Endothelial cell of umbilical vein (primary cell): Measurements from ENCODE around the gene HIVEP3. TPM values are rescaled to one million over a fixed set of nuclear protein-coding genes. Genes with fewer than 3 reads are reported as not detected.

Experiments used
- BruUV-seq: library from RNA; stranded (reverse); fragments of 400-500 nt; replicated peaks from 2 replicates; lab custom pipeline; 2021; lab: Mats Ljungman, UMichigan
- CTCF ChIA-PET: fragments of 300-600, 350-600 bp; sonication (Branson Sonifier 250); formaldehyde crosslinking; loops from one replicate; lab custom pipeline; 2021; ENCODE audit warnings: antibody characterized with exemption, inconsistent platforms; lab: Charles Lee
- POLR2A ChIA-PET: fragments of 300-600, 350-600 bp; sonication (Branson Sonifier 250); formaldehyde crosslinking; loops from one replicate; lab custom pipeline; 2021; ENCODE audit warnings: antibody characterized with exemption, inconsistent platforms; lab: Charles Lee
- DNase-seq: peaks from one replicate; pipeline ENCODE4 v3.0.0-alpha.2; 2011; ENCODE audit warnings: low read depth, low spot score
- FAIRE-seq: peaks from 2 replicates; lab custom pipeline; 2011; peaks lifted over from hg19 to GRCh38; lab: Jason Lieb, UNC
- H2AFZ ChIP-seq: 2 replicates; pipeline ENCODE4 v1.6.0; 2012; ENCODE audit warnings: low read depth, low read length, control low read depth, inconsistent platforms
- H3K27ac ChIP-seq: 2 replicates; pipeline ENCODE4 v1.5.1; 2011; ENCODE audit warnings: low read depth, mild to moderate bottlenecking, control low read depth, low read length, moderate library complexity; ENCODE audit not compliant: insufficient read depth
- H3K27me3 ChIP-seq, 2 experiments: 2 replicates each; pipeline versions ENCODE4 v1.6.0 to v1.6.1; 2011; ENCODE audit warnings: low read length in 2 of 2, mixed read lengths in 1 of 2; ENCODE audit not compliant: control insufficient read depth in 2 of 2, insufficient read depth in 2 of 2
- H3K36me3 ChIP-seq, 2 experiments: 2 replicates in 1 of 2; 3 replicates in 1 of 2; pipeline ENCODE4 v1.5.1; 2011; ENCODE audit warnings: low read length in 2 of 2, mild to moderate bottlenecking in 1 of 2, moderate library complexity in 1 of 2; ENCODE audit not compliant: control insufficient read depth in 2 of 2, insufficient read depth in 2 of 2; ENCODE audit errors: extremely low read depth in 1 of 2
- H3K4me1 ChIP-seq: 3 replicates; pipeline ENCODE4 v1.5.1; 2011; ENCODE audit warnings: mild to moderate bottlenecking, low read length; ENCODE audit not compliant: control insufficient read depth, insufficient read depth; ENCODE audit errors: extremely low read depth
- H3K4me2 ChIP-seq: 2 replicates; pipeline ENCODE4 v1.6.1; 2011; ENCODE audit warnings: low read length, control low read depth, mixed read lengths; ENCODE audit not compliant: insufficient read depth
- H3K4me3 ChIP-seq, 3 experiments: fragments of 200-600 bp in 1 of 3; sonication (generic), shearing (Covaris generic) in 1 of 3; replicated peaks in 1 of 3; 2 replicates each; pipeline ENCODE4 v1.5.1; 2011 to 2016; ENCODE audit warnings: control low read depth in 3 of 3, low read length in 3 of 3, mild to moderate bottlenecking in 2 of 3, inconsistent platforms in 1 of 3, low read depth in 1 of 3, moderate library complexity in 1 of 3; ENCODE audit not compliant: insufficient read depth in 1 of 3
- H3K79me2 ChIP-seq: 2 replicates; pipeline ENCODE4 v1.6.0; 2012; ENCODE audit warnings: low read length, inconsistent platforms; ENCODE audit not compliant: control insufficient read depth, insufficient read depth
- H3K9ac ChIP-seq: replicated peaks from 2 replicates; pipeline ENCODE3; 2011; ENCODE audit warnings: low read length, control low read depth; ENCODE audit not compliant: insufficient read depth; ENCODE audit errors: extremely low read depth
- H3K9me1 ChIP-seq: replicated peaks from 3 replicates; pipeline ENCODE4 v1.6.0; 2011; ENCODE audit warnings: mild to moderate bottlenecking, low read length; ENCODE audit not compliant: control insufficient read depth, insufficient read depth; ENCODE audit errors: extremely low read depth
- H3K9me3 ChIP-seq: replicated peaks from 2 replicates; pipeline ENCODE4 v1.5.1; 2012; ENCODE audit warnings: low read length, inconsistent platforms; ENCODE audit not compliant: control insufficient read depth, insufficient read depth
- H4K20me1 ChIP-seq: replicated peaks from 2 replicates; pipeline ENCODE3; 2011; ENCODE audit warnings: mild to moderate bottlenecking, low read length; ENCODE audit not compliant: control insufficient read depth, insufficient read depth; ENCODE audit errors: extremely low read depth
- CTCF ChIP-seq, 2 donors: IDR thresholded peaks; 1 replicate in 1 of 2; 2 replicates in 1 of 2; pipeline ENCODE4 v1.5.1; 2011; ENCODE audit warnings: low read length in 2 of 2, mild to moderate bottlenecking in 2 of 2, moderate library complexity in 2 of 2, control low read depth in 1 of 2, inconsistent platforms in 1 of 2, low read depth in 1 of 2; ENCODE audit not compliant: insufficient read depth in 1 of 2; ENCODE audit errors: extremely low read depth in 1 of 2
- EZH2 ChIP-seq: IDR thresholded peaks from 2 replicates; pipeline ENCODE4 v1.6.1; 2012; ENCODE audit warnings: borderline replicate concordance, low read depth, mild to moderate bottlenecking, moderate library complexity, low read length, inconsistent platforms; ENCODE audit not compliant: severe bottlenecking
- FOS ChIP-seq: IDR thresholded peaks from 2 replicates; pipeline ENCODE4 v1.6.1; 2011; ENCODE audit warnings: mild to moderate bottlenecking, low read length, moderate library complexity, borderline replicate concordance; ENCODE audit not compliant: insufficient read depth
- GATA2 ChIP-seq: IDR thresholded peaks from 2 replicates; pipeline ENCODE4 v1.7.0; 2011; ENCODE audit warnings: low read depth, mild to moderate bottlenecking, moderate library complexity, mixed read lengths, low read length; ENCODE audit not compliant: insufficient read length, insufficient read depth
- JUN ChIP-seq: IDR thresholded peaks from 2 replicates; pipeline ENCODE4 v1.6.1; 2011; ENCODE audit warnings: borderline replicate concordance, low read depth; ENCODE audit not compliant: insufficient read length, insufficient read depth
- MAX ChIP-seq: IDR thresholded peaks from 2 replicates; pipeline ENCODE4 v1.6.1; 2011; ENCODE audit not compliant: insufficient read depth, insufficient read length
- MYC ChIP-seq: IDR thresholded peaks from one replicate; pipeline ENCODE4 v1.6.1; 2011; ENCODE audit warnings: mild to moderate bottlenecking, low read depth, low read length
- POLR2A ChIP-seq: IDR thresholded peaks from 2 replicates; pipeline ENCODE4 v1.6.1; 2012; ENCODE audit warnings: low read depth, mild to moderate bottlenecking, control low read depth, low read length
- POLR2AphosphoS5 ChIP-seq: IDR thresholded peaks from 2 replicates; pipeline ENCODE4 v1.6.1; 2012; ENCODE audit warnings: low read depth, mild to moderate bottlenecking, control low read depth, low read length, moderate library complexity; ENCODE audit not compliant: insufficient read depth
- dilution Hi-C: fragments of 300-500 bp; cut with MboI; formaldehyde crosslinking; loops from one replicate; pipeline ENCODE4 v1.15.0; 2019; ENCODE audit warnings: low sequenced_read_pairs; ENCODE audit not compliant: extremely low pct_ligation_motif_present
- intact Hi-C: fragments of 100-400 bp; cut with micrococcal nuclease; formaldehyde crosslinking; loops from one replicate; pipeline ENCODE4 v1.10.0; 2022
- polyA plus RNA-seq, 4 experiments: library from polyadenylated mRNA; depleted of rRNA in 3 of 4; stranded (reverse) in 3 of 4; unstranded in 1 of 4; fragments of >200 nt; gene quantifications; 2 replicates each; pipeline versions ENCODE4 v1.2.1 to v1.2.3, GENCODE V29; 2011 to 2012; ENCODE audit warnings: missing spikeins in 1 of 4
- total RNA-seq: library from RNA; stranded (reverse); gene quantifications from 2 replicates; pipeline ENCODE4 v1.2.3, GENCODE V29; 2021

The HIVEP3 gene
- total and polyA plus RNA-seq, 2 donors (not counting 3 experiments of a cell fraction or from before 2014, with no cell fraction given), result 3.4 to 4.0 TPM

GRCh38 chr1:41880950-41881885 lies 37.5 kb downstream of the HIVEP3 start:
- no peak for FAIRE-seq

GRCh38 chr1:41880261-41880660 lies 38.5 kb downstream of the HIVEP3 start:
- POLR2A ChIA-PET, result no interaction called here
- dilution Hi-C loops, result no loop called here
- intact Hi-C loops, result no loop called here
- Histone ChIP-seq H3K9me3 (no peaks in the 10 kb centered on the region), H2AFZ (no peak overlapping the region), H4K20me1 (no peaks in the 10 kb centered on the region), H3K4me1 (no peaks in the 10 kb centered on the region), H3K4me2 (no peak overlapping the region), H3K27me3 (no peaks in the 10 kb centered on the region), H3K36me3 (no peaks in the 10 kb centered on the region), H3K4me3 (no peak overlapping the region), H3K9me1 (no peaks in the 10 kb centered on the region), H3K27ac (no peak overlapping the region), H3K79me2 (no peaks in the 10 kb centered on the region), H3K9ac (no peak overlapping the region)
- no TSS peak for BruUV-seq
- CTCF ChIA-PET, result no interaction called here
- TF ChIP-seq MYC (no peak), POLR2AphosphoS5 (no peak), GATA2 (no peak), MAX (no peak), JUN (no peak), EZH2 (no peak), POLR2A (no peak), FOS (no peak), CTCF (IDR thresholded peaks at IDR 0.05; ENCODE audit: extremely low read depth in 1 of 2, insufficient read depth in 1 of 2, low read depth in 1 of 2, low read length in 2 of 2) (no peak)
- FAIRE-seq (no peak), DNase-seq (no peak)

More at GRCh38 chr1:41880950-41881885, 37.5 kb downstream of the HIVEP3 start:
- no peaks in the 10 kb centered on the region for H3K36me3 ChIP-seq
- no peaks in the 10 kb centered on the region for H4K20me1 ChIP-seq
- no TSS peak for BruUV-seq
- no peak overlapping the region for H3K4me3 ChIP-seq
- no peak overlapping the region for H3K27ac ChIP-seq
- no peak overlapping the region for H3K4me2 ChIP-seq
- DNase-seq, result no peak
- no peaks in the 10 kb centered on the region for H3K79me2 ChIP-seq
- dilution Hi-C loops (no loop called here), intact Hi-C loops (no loop called here)
- CTCF ChIA-PET, result no interaction called here
- no peaks in the 10 kb centered on the region for H3K4me1 ChIP-seq
- H2AFZ ChIP-seq, result no peak overlapping the region
- no peaks in the 10 kb centered on the region for H3K27me3 ChIP-seq
- H3K9ac ChIP-seq, result no peak overlapping the region
- H3K9me1 ChIP-seq, result no peaks in the 10 kb centered on the region
- TF ChIP-seq MYC, result no peak
- TF ChIP-seq FOS, result no peak
- TF ChIP-seq POLR2A, result no peak
- TF ChIP-seq JUN, result no peak
- no peaks in the 10 kb centered on the region for H3K9me3 ChIP-seq
- POLR2A ChIA-PET, result no interaction called here
